NT2/D1 (cell line): ENCODE results near the gene RHOBTB1.

Experiments used
- SUZ12 ChIP-seq: IDR thresholded peaks from 2 replicates; pipeline ENCODE4 v1.6.1; 2011; ENCODE audit not compliant: insufficient read length, insufficient read depth; ENCODE audit errors: extremely low read depth
- YY1 ChIP-seq: IDR thresholded peaks from 2 replicates; pipeline ENCODE4 v1.6.1; 2011; ENCODE audit not compliant: insufficient read length, insufficient read depth
- ZNF274 ChIP-seq: IDR thresholded peaks from 2 replicates; pipeline ENCODE4 v1.6.1; 2011; ENCODE audit warnings: mild to moderate bottlenecking, low read depth, low read length

- TF ChIP-seq ZNF274: no peak
- TF ChIP-seq YY1: no peak
- no peak for TF ChIP-seq SUZ12
Observed at GRCh38 chr10:60950300-60950699, 6.3 kb upstream of the RHOBTB1 start.
